Glutamatergic neuron (in vitro differentiated cells): Measurements from ENCODE around the gene TRA2B. TPM values are rescaled to one million over a fixed set of nuclear protein-coding genes. Genes with fewer than 3 reads are reported as not detected.

Experiments used
- DNase-seq: peaks from one replicate; pipeline ENCODE4 v3.0.0; 2022
- H3K27ac Mint-ChIP-seq: one replicate; pipeline ENCODE4 v1.8.0; 2020; ENCODE audit warnings: mild to moderate bottlenecking, mixed read lengths, inconsistent platforms; ENCODE audit not compliant: unreplicated experiment
- H3K27me3 Mint-ChIP-seq: one replicate; pipeline ENCODE4 v1.8.0; 2020; ENCODE audit warnings: mild to moderate bottlenecking, moderate library complexity, mixed read lengths, inconsistent platforms; ENCODE audit not compliant: unreplicated experiment
- H3K36me3 Mint-ChIP-seq: one replicate; pipeline ENCODE4 v1.8.0; 2020; ENCODE audit warnings: mild to moderate bottlenecking, mixed read lengths, inconsistent platforms; ENCODE audit not compliant: unreplicated experiment
- H3K4me1 Mint-ChIP-seq: one replicate; pipeline ENCODE4 v1.8.0; 2020; ENCODE audit warnings: mild to moderate bottlenecking, low read depth, mixed read lengths, inconsistent platforms; ENCODE audit not compliant: unreplicated experiment
- H3K4me3 Mint-ChIP-seq: one replicate; pipeline ENCODE4 v1.8.0; 2020; ENCODE audit warnings: mild to moderate bottlenecking, mixed read lengths, inconsistent platforms; ENCODE audit not compliant: unreplicated experiment
- H3K9me3 Mint-ChIP-seq: one replicate; pipeline ENCODE4 v1.8.0; 2020; ENCODE audit warnings: mild to moderate bottlenecking, moderate library complexity, mixed read lengths, inconsistent platforms; ENCODE audit not compliant: unreplicated experiment
- total RNA-seq: library from RNA; stranded (reverse); fragmentation: NEBNext Ultra II Directional; extraction: Animal tissue kit (Norgen Biotek cat#: 25700); gene quantifications from one replicate; pipeline ENCODE4 v1.2.1, GENCODE V29; 2021; ENCODE audit not compliant: unreplicated experiment
- TF ChIP-seq, protein P1 (sequence below): fragments of 200-600 bp; sonication (generic); IDR thresholded peaks from one replicate; pipeline ENCODE4 v1.5.0; 2021; ENCODE audit not compliant: partially characterized antibody, unreplicated experiment

The TRA2B gene
- total RNA-seq, 1 donor from 2014 or later = 160 TPM

GRCh38 chr3:185880600-185880999 is 57.2 kb downstream of the TRA2B start:
- H3K36me3 Mint-ChIP-seq = no peaks in the 10 kb centered on the region
- H3K4me3 Mint-ChIP-seq = no peak overlapping the region
- TF ChIP-seq, protein P1, sequence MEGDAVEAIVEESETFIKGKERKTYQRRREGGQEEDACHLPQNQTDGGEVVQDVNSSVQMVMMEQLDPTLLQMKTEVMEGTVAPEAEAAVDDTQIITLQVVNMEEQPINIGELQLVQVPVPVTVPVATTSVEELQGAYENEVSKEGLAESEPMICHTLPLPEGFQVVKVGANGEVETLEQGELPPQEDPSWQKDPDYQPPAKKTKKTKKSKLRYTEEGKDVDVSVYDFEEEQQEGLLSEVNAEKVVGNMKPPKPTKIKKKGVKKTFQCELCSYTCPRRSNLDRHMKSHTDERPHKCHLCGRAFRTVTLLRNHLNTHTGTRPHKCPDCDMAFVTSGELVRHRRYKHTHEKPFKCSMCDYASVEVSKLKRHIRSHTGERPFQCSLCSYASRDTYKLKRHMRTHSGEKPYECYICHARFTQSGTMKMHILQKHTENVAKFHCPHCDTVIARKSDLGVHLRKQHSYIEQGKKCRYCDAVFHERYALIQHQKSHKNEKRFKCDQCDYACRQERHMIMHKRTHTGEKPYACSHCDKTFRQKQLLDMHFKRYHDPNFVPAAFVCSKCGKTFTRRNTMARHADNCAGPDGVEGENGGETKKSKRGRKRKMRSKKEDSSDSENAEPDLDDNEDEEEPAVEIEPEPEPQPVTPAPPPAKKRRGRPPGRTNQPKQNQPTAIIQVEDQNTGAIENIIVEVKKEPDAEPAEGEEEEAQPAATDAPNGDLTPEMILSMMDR = no peak
- no peak overlapping the region for H3K27ac Mint-ChIP-seq
- no peaks in the 10 kb centered on the region for H3K9me3 Mint-ChIP-seq
- no peaks in the 10 kb centered on the region for H3K4me1 Mint-ChIP-seq
- H3K27me3 Mint-ChIP-seq = peaks cover 2% of the 10 kb centered on the region
- no peak for DNase-seq

GRCh38 chr3:185878920-185879319 is 58.9 kb downstream of the TRA2B start:
- TF ChIP-seq, protein P1 = no peak
- DNase-seq = no peak
- H3K9me3 Mint-ChIP-seq = no peaks in the 10 kb centered on the region

GRCh38 chr3:185874119-185874518 is 63.7 kb downstream of the TRA2B start:
- peaks cover 2% of the 10 kb centered on the region for H3K27me3 Mint-ChIP-seq
- H3K27ac Mint-ChIP-seq = no peak overlapping the region
- DNase-seq = no peak
- H3K36me3 Mint-ChIP-seq = no peaks in the 10 kb centered on the region
- no peak overlapping the region for H3K4me3 Mint-ChIP-seq
- TF ChIP-seq, protein P1 = no peak
- H3K9me3 Mint-ChIP-seq = no peaks in the 10 kb centered on the region
- H3K4me1 Mint-ChIP-seq = no peaks in the 10 kb centered on the region

More at GRCh38 chr3:185878920-185879319, 58.9 kb downstream of the TRA2B start:
- peaks cover 4% of the 10 kb centered on the region for H3K27me3 Mint-ChIP-seq
- H3K4me3 Mint-ChIP-seq = no peak overlapping the region
- H3K4me1 Mint-ChIP-seq = no peaks in the 10 kb centered on the region
- no peaks in the 10 kb centered on the region for H3K36me3 Mint-ChIP-seq
- no peak overlapping the region for H3K27ac Mint-ChIP-seq

DNA sequence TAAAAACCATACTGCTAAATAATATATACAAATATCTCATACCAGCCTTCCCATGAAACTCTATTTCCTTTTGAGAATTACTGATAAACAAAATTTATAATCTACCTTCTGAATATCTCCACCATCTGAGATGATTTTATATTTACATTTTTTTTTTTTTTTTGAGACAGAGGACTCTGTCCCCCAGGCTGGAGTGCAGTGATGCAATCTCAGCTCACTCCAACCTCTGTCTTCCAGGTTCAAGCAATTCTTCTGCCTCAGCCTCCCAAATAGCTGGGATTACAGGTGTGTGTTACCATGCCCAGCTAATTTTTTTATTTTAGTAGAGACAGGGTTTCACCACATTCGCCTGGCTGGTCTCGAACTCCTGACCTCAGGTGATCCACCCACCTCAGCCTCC is 70.2 kb downstream of the TRA2B start:
- H3K4me3 Mint-ChIP-seq = no peak overlapping the region
- no peak for DNase-seq
- no peaks in the 10 kb centered on the region for H3K36me3 Mint-ChIP-seq
- H3K4me1 Mint-ChIP-seq = peaks cover 6% of the 10 kb centered on the region
- H3K9me3 Mint-ChIP-seq = no peaks in the 10 kb centered on the region
- no peaks in the 10 kb centered on the region for H3K27me3 Mint-ChIP-seq
- no peak overlapping the region for H3K27ac Mint-ChIP-seq
- TF ChIP-seq, protein P1 = no peak

DNA sequence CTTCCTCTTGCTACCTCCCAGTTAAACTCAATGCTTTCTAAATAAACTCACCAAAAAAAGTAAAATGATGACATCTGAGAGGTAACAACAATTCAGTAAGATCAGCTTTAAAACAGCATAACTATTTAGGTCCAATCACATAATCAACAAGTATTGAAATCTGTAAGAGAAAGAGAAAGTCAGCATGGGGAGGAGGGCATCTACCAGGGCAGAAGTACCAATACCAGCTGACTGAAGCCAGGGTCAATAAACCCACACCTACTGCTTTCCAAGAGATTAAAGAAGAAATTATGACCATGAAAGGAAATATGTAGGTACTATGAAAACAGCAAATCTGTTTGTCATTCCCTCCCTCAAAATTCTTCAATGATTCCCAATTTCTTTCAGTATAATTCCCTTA is 70.8 kb downstream of the TRA2B start:
- Mint-ChIP-seq H3K27ac (no peak overlapping the region), H3K9me3 (no peaks in the 10 kb centered on the region), H3K4me3 (no peak overlapping the region), H3K4me1 (peaks cover 6% of the 10 kb centered on the region), H3K27me3 (no peaks in the 10 kb centered on the region), H3K36me3 (no peaks in the 10 kb centered on the region)
- TF ChIP-seq, protein P1 = no peak
- DNase-seq = no peak
